NOMO-1 (cell line): ENCODE results near the gene ITGB7.
A peak's percentile ranks its signal among the peaks of the same experiment; 100 is the strongest.

ENCODE experiments used
- DNase-seq, 2 experiments: peaks; one replicate each; lab custom pipeline; 2025; ENCODE audit not compliant: unreplicated experiment in 2 of 2; lab: John Stamatoyannopoulos, UW

Gene ITGB7

GRCh38 chr12:53207042-53207441 is at the start of gene ITGB7:
TSS of gene ITGB7 (minus strand) at chr12:53207251. CDS start at chr12:53200443, 6,808 bp downstream.
- DNase-seq: peak; percentile 31 to 71

- DNase-seq: peak; percentile 92 to 97
Observed at GRCh38 chr12:53255996-53256395, 48.9 kb upstream of the ITGB7 start.

- DNase-seq: no peak
Observed at GRCh38 chr12:53254816-53255545, 47.9 kb upstream of the ITGB7 start.

- DNase-seq: no peak
Observed at GRCh38 chr12:53253298-53253697, 46.2 kb upstream of the ITGB7 start.

DNA sequence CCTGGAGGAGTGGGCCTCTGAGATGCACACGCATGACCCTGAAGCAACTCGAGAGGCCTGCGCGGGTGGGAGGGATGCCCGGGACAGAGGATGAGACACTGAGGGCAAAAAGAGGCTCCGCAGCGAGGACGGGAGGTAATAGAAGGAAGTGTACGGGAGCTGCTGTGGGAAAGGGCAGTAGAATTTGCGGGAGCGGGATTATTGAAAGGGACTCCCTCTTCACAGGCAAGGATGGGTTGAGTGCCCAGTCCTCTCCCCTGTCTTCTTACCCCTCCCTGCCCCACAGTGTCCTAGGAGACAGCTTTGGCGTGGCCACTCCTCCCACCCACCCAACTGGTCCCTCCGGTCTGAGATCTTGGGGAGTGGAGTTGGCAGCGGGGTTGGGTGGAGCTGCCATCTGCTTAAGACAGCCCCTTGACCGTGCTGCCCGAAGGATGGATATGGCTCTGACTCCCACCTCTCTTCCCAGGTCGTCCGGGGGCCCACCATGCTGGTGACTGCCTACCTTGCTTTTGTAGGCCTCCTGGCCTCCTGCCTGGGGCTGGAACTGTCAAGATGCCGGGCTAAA is 45.4 kb upstream of the ITGB7 start:
- no peak for DNase-seq

DNA sequence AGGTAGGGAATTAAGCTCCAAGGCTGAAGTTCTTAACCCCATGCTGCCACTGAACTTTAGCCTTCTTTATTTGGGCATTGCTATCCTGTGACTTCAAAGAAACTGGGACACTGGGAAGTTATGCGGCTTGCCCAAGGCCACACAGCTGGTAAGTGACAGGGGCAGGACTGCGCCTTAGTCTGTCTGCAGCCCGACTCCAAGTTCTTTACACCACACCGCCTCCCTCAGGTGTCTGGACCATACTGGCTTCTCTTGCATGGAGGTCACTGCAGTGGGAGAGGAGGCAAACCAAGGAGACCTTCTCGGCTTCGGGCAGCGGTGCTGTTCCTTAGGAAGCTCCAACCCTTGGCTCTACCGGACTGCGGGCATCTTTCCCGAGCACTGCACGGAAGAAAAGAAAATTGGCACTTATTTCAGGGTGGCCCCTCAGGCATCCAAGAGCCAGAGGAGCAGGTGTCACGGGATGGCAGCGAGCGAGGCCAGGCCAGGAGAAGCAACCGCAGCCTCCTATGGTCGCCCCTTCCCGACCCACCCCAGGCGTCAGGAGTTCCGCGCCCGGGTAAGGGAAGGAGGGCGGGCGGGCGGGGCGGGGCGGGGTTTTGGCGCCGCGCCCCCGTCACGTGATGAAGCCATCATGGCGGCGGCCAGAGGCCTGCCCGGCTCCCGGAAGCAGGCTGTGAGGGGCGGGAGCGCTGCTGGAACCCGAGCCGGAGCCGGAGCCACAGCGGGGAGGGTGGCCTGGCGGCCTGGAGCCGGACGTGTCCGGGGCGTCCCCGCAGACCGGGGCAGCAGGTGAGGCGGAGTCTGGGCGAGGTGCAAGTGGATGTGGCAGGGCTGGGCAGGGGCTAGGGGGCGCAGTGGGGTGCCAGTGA is 44.7 kb upstream of the ITGB7 start:
- peak; percentile 63 to 78 for DNase-seq

DNA sequence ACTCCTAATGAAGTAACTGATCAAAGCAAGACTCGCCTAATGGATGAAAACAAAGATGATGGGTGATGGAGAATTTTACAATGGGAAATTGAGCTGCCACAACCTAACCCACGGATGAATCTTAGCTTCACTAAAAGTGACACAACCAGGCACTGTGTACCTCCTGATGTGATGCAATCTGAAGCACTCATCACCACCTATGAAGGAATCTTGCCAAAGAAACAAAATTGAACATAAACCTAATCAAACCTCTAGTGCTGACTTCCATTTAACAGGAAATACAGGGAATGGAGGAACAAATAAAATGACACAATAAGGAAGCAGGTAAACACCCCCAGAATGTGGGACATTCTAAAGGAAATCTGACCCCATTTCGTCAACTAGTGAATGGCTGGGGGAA is 38.2 kb upstream of the ITGB7 start:
- DNase-seq: no peak

GRCh38 chr12:53244337-53244736 is 37.3 kb upstream of the ITGB7 start:
- DNase-seq: peak in 1 of 2 experiments; percentile 46

DNA sequence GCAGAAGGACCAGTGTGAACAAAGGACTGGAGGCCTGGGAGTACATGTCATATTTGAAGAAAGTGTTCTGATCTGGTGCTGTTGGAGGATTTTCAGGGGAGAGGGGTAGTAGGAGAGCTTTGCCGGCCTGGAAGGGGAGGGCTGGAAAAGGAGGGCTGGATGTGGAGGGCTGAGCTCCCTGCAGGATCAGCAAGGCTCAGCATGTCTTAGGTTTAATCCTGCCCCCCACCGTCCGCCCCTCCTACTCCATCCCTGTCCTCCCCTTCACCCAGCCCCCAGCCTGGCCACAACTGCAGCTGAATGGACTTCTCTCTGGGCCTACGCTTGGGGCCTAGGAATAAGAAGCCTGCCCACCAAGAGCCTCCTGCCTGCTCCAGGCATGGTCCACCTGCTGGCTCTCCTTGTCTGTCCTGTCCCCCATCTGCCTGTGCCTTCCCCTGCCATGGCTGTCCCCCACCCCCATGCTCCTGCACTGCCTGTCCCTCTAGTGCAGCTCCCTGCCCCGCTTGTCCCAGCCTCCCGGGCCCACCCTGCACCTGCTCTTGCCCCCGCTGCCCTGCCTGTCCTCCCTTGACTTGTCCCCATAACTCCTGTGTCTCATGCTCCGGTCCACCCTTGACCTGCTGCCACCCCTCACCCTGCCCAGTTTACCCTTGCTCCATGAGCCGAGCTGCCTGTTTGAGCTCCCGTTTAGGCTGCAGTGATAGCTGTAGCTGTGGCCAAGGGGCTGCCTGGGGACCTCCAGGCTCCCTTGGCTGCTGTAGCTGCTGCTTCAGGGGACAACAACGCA is 34.8 kb upstream of the ITGB7 start:
- DNase-seq: no peak

DNA sequence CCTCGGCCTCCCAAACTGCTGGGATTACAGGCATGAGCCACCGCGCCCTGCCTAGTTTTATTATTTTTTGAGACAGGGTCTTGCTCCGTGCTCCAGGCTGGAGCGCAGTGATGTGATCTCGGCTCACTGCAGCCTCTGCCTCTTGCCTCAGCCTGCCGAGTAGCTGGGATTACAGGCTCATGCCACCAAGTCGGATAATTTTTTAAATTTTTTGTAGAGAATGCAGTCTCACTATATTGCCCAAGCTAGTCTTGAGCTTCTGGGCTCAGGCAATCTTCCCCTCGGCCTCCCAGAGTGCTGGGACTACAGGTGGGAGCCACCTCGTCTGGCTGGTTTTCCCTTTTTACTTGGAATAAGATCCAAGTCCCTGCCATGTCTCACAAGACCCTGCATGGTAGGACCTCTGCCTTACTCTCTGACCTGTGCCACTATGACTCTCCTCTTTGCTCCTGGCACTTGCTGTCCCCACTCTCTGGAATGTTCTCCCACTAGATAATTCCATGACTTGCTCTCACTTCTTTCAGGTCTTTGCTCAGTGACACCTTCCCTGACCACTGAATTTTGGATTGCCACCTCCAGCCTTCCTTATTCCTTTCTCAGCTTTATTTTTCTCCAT is 32.7 kb upstream of the ITGB7 start:
- DNase-seq: no peak

DNA sequence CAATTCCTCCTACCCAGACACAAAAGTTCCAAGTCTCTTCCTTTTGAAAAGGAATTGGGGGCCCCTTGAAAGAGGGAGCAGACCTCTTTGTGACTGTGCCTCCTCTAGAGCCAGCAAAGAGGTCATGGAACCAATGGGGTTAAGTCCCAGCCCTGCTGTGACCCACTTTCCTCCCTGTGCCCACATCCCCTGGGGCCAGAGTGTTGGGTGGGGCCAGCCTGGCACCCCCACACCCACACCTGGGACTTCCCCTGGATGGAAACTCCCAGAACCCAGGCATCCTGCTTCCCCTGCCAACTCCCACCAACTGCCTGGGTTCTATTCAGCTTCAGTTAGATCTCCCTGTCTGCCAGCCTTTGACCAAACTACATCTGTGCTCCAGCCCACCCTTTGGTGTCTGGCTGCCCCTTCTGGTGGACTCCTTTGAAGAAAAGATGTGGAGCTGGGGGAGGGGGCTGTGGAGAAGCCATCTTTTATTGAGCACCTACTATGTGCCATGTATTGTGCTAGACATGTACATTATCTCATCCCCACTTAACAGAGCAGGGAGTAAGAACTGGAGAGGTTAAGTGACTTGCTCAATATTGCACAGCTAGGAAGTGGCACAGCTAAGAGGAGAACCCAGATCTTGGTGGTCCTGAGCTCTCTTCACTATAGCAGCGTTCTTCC is 29.5 kb upstream of the ITGB7 start:
- no peak for DNase-seq

GRCh38 chr12:53235742-53236442 is 28.8 kb upstream of the ITGB7 start:
- no peak for DNase-seq

DNA sequence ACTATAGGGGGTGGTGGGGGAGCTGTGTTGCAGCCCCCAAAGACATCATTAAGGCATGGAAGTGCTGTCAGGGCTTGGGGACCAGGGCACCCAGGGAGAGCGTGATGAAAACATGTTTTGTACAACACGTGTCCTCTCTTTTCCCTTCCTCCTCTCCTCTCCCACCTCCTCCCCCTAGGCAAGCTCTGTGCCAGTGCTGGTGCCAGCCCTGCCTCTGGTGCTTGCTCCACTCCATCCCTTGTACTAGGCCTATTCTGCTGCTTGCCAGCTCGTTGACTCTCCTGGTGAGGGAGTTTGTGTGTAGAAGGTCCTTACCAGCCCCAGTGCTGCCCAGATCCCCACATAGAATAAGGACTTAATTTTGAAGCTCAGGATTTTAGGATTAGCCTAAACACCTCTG is 28.1 kb upstream of the ITGB7 start:
- DNase-seq: no peak

GRCh38 chr12:53234271-53234914 is 27.3 kb upstream of the ITGB7 start:
- no peak for DNase-seq

DNA sequence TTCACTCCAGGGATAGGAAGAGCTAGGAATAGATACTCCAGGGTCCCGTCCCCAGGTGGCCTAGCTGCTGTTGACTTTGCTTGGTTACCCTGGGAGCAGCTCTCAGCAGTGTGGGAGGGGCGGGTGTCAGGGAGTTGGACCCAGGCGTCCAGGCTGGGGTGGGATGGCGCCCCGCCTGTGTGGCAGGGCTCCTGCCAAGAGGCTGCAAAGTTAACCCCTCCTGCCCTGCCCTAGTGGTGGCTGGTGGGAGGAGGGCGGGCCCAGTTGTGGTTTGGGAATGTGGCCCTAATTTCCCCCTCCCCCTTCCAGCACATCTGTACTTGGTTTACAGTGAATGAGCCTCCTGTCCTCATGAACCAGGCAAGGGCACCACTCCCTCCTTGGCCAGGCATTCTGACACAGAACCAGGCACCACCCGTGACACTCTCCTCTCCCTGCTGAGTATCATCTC is 26.6 kb upstream of the ITGB7 start:
- no peak for DNase-seq

DNA sequence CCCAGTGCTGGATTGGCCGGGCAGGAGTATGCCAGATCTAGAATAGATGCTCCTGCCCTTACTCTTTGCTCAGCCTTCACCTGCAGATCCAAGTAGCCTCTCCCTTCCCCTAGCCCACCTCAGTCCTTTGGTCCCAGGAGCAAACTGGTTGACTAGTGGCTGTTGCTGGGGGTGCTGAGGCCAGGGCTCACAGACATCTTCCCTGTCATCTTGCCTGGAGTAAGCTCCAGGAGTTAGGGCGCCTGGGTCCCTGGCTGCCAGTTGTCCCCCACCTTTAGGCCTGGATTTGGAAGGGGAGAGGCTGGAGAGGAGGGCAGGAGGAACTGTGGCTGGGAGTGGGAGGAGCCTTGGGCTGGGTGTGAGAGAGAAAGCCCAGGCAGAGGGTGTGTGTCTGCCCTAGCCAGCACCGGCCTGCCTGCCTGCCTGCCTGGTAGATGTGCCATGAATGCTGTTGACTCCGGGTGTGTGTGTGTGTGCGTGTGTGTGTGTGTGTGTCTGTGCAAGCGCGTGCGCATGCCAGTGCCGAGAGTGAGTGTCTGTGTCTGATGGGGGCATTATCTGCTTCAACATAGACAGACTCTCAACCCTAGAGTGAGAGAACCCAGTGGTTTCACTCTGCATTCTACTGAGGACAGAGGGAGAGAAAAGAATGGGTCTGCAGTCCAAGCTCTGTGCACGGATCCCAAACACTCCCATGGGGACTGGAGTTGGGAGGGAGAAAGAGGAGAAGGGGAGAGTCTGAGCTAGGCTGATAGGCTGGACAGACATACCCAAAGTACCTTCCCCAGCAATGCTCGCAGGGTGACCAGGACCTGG is 25.8 kb upstream of the ITGB7 start:
- DNase-seq: no peak

- peak in 1 of 2 experiments; percentile 16 for DNase-seq
Observed at GRCh38 chr12:53231921-53232645, 25.0 kb upstream of the ITGB7 start, which contains the start of gene RARG. TSS of gene RARG (minus strand) at chr12:53232209. CDS start at chr12:53227545, 4,664 bp downstream.
